NCI-H1048 (cell line): Measurements from ENCODE around the gene INKA2.

ENCODE experiments used
- DNase-seq: peaks from one replicate; lab custom pipeline; 2025; lab: John Stamatoyannopoulos, UW

The INKA2 gene

GRCh38 chr1:111733183-111733991 is 5.8 kb downstream of the INKA2 start:
- DNase-seq = no peak

- no peak for DNase-seq
These were observed 6.5 kb downstream of the INKA2 start for GRCh38 chr1:111732718-111733117.

DNA sequence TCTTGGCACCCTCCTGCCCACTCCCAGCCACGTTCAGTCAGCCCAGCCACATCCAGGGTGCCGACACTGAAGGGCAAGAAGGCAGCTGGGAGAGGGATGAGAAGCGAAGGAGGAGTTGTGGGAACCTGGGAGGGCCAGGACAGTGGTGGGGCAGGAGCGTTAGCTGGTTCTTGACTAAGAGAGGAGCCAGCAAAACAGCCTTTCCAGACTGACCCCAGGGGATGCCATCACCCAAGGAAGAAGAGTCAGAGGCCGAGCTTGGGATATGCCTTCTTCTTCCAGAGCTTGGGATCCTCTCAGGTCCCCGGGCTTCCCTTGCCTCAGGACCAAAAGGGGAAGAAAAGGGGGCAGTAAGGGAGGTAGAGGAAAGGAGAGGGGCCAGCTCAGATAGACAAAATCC is 7.2 kb downstream of the INKA2 start:
- DNase-seq = no peak

DNA sequence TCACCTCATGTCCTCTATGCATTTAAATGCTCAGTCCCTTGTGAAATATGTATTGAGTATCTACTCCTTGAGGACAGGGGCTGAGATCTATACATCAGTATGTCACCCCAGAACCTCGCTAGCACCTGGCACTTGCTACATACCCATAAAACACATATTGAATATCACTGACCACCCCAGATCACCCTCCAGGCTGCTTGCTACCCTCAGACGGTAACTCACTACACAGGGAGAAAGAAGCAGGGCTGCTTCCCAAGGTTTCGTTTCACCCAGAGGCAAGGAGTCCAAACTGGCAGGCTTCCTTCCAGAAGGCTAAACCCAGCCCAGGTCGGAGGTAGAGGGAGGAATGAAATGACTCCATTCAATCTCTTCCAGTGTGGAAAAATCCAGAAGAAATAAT is 8.5 kb downstream of the INKA2 start:
- DNase-seq = no peak

DNA sequence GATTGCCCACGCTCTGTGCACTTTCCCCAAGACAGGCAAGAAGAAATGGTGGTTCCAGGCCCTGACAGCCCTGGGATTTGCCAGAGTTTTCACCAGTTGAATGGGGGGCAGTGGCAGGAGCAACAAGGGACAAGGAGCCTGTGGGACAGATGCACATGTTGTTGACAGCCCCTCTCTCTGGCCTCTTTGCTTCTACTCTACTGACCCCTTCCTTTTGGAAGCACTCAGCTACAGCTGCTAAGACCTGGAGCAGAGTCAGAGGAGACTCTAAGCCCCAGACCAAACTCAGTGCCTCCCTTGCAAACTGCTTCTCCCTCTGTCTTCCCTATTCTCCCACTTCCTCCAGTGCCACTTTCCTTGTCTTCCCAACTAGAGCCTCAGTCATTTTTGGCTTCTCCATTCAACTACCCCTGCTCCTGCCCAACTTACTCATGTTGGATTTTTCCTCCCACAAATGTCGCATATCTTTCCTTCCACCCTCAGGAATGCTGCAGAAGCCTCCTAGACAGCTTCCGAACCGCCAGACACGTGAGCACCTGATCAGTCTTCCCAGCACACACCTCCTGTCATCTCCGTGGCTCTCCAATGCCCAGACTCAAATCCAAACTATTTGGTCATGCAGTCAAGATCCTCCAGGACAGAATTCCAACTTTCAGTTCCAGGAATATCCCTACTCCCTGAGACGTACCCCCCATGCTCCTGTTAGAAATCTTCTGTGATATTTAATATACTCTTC is 9.1 kb downstream of the INKA2 start:
- no peak for DNase-seq

DNA sequence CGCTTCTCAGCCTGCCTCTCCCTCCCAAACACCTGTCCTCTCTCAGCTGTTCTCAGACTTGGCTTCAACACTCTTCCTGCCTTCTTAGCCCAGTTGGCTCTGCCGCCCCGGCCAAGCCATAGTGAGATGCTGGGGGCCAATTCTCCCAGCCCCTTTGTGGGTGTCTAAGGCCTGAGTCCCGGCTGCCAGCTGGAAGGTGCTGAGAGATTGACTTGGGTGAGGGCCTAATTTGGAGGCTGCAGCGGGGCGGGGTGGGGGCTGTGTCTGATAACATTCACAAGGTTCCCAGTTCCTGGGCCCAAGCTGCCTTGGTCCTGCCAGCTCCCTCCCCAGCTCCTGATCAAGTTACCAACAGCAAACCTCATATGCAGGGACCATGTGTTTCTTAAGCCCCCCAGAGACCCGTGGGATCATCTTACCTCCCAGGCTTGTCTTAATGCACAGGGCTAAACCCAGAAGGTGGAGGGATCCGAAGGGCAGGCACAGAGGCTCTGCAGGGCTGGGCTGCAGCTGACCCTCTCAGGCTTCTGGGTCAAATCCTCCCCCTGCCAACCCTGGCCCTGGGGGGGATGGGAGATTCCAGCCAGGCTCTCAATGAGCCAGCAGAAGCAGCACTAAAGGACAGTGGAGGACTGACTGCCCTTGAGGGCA is 9.8 kb downstream of the INKA2 start:
- DNase-seq = no peak

- no peak for DNase-seq
These were observed 12.1 kb downstream of the INKA2 start for GRCh38 chr1:111727056-111727455.

GRCh38 chr1:111725192-111725591 is 14.0 kb downstream of the INKA2 start:
- DNase-seq = no peak

DNA sequence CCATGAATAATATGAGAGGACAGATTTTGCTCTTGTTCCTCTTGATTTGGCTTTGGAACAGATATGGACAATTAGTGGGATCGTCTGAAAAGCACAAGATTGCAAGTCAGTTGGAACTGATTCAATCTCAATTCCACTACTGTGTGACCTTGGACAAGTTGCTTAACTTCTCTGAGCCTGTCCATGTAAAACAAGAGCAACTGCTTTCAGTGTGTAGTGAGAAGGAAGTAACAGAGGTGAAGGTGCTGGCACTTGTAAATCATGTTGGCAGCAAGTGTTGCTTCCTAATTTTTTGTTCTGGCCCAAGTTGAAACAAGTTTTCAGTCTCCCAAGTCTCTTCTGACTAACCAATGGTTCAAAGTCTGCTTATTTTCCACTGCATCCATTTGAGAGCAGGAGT is 15.3 kb downstream of the INKA2 start:
- DNase-seq = no peak

DNA sequence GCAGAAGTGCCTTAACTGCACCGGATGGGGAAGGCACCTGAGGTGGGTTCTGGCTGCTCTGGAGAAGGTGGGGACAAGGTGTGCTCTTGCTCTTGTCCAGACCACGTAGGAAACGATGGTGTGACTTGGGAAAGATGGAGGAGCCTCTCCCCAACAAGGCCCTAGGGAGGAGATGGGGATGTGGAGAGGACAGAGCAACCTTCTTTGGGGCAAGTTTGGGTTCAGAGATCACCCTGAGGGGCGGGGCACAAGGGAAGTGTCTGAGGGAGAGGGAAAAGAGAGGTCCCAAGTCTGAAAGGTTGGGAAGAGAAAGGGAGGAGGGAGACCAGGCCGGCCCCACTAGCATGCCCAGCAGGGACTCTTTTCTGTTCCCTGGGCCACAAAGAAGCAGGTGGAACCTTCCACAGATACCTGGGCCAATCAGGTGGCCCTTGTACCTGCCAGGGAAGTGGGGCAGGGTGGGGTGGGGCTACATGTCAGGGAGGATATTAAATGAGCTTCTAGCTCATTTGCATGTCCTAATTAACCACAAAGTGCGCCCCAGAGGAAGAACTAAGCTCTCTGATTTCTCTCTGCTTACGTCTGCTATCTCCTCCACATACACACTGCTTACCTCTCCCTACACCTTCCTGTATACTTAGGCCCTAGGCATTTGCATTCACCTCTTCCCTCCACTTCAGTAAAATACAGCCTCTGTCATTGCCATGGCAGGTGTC is 15.9 kb downstream of the INKA2 start:
- DNase-seq = no peak

- DNase-seq = no peak
These were observed 18.0 kb downstream of the INKA2 start for GRCh38 chr1:111720977-111721786.

DNA sequence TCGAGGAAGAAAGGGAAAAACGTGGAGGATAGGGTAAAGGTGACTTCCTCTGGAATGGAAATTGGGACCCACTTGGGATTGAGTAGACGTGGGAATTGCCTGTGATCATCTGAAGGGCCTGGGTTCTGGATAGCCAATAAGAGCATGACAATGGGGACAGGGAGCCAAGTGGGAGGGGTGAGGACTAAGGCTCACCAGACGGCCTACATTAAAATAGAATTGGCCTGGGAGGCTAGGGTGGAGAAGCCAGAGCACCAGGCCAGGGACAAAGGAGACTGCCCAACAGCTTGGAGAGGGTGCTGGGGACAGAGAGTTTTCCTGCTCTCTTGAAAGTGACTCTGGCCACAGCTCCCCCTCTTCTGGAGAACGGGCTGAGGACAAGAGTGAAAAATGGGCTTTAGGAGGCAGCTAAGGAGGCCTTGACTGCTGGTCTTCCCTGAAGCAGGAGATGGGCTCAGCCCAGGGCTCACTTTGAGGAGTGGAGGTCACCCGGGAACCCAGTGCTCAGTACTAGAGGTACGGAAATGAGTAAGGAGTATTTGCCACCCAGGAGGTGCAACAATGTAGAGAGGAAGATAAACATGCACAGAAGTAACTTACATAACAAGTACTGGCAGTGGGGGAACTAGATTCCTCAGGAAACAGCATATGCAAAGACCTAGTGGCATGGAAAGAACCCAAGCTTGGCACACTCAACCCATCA is 18.8 kb downstream of the INKA2 start:
- DNase-seq = no peak

DNA sequence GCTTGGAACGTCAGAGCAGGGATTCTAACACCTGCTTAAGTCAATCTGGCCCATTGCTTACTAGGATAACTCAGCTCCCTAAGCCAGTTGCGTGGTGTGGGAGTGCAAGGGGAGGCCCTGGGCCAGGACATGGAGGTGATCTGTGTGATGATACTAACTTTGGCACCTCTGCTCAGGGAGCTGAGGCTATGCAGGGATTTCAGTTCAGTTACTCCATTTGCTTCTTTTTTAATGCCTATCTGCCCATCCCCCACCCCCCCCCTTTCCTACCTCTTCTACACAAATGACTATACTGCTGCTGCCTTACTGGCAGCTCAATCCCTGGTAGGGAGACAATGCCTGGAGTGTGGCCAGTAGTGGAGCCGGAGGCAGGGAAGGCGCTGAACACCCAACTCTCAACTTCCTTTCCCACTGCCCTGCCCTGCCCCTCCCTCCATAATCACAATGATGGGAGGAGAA is 19.5 kb downstream of the INKA2 start:
- no peak for DNase-seq

GRCh38 chr1:111719135-111719534 is 20.1 kb downstream of the INKA2 start:
- DNase-seq = no peak

DNA sequence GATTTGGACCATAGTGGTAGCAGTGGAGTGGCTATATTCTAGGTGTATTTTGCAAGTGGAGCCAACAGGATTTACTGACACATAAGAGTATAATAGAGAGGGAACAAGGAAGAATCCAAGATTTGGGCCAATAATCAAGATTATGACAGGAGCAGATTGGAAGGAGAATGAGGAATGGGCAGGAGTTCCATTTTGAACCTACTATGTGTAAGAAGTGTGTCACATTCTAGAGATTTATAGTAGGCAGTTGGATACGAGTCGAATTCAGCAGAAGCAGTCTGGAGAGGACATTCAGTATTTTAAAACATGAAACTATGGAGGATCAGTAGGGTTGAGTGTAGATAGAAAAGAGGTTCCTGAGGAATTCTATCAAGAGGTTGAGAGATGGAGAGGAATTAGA is 21.7 kb downstream of the INKA2 start:
- no peak for DNase-seq

GRCh38 chr1:111716333-111716732 is 22.9 kb downstream of the INKA2 start:
- DNase-seq = no peak

DNA sequence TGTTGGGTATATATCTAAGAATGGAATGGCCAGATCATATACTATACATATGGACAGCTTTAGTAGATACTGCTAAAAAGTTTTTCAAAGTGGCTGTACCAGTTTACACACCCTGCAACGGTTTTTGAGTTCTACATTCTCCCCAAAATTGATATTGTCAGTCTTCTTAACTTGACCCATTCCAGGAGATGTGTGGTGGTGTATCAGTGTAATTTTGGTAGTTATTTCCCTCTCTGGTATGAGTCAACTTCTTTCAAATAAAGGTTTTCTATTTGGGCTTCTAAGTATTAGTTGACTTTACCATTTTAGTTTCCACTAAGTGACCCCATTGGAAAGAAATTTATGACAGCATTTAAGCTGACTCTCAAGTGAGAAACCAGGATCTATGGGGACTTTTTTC is 29.2 kb downstream of the INKA2 start:
- no peak for DNase-seq

DNA sequence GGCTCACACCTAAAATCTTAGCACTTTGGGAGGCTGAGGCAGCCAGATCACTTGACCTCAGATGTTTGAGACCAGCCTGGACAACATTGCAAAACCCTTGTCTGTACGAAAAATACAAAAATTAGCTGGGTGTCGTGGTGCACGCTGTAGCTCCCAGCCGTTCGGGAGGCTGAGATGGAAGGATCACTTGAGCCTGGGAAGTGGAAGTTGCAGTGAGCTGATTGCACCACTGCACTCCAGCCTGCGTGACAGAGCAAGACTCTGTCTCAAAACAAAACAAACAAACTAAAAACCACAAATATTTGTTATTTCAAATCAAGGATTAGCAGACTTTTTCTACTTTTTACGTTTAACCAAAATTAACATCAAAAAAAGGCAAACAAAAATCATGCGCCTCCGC is 31.3 kb downstream of the INKA2 start:
- DNase-seq = no peak

- DNase-seq = no peak
These were observed 32.3 kb downstream of the INKA2 start for GRCh38 chr1:111706921-111707320.

DNA sequence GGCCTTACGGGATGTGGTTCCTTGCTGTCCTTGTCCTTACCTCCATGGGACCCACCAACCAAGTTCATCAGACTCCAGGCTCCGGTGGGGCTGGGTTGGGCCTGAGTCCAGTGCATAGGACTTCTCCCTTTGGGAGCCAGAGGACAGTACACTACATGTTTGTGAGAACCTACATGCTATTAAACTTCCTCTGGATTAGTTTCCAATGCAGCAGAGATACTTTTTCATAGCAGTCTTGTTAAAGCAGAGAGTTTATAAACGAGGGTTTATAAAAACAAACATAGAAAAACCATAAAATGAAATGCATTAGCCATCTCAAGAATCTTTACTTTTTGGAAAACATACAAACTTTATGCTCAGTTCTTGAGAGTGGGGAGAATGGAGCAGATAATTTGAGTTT is 33.4 kb downstream of the INKA2 start:
- DNase-seq = no peak

DNA sequence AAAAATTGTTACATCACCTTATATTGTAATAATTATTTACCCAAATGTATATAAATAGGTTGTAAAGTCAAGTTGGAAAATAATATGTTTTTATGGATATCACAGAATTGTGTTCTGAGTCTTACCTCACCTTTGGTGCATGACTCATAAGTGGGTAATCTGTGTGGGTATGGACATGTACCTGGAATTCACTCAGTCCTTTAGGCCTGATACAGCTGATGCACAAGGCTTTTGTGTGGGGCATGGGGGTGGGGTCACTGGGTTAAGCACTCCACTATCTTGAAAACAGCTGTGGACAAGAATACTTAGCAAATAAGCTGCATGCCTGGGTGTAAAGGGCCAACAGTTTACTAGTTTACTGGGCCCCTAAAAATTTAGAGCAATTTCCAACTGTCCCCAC is 34.4 kb downstream of the INKA2 start:
- DNase-seq = no peak
